H1 (cell line): ENCODE data around the gene CIROP. TPM values are rescaled to one million over a fixed set of nuclear protein-coding genes. Genes with fewer than 3 reads are reported as not detected.

Experiments
- CTCF ChIA-PET: fragments of 300-600 bp; sonication (Branson Sonifier 250); formaldehyde crosslinking; loops from one replicate; lab custom pipeline; 2021; ENCODE audit not compliant: partially characterized antibody; lab: Charles Lee
- POLR2A ChIA-PET: fragments of 300-600 bp; sonication (Branson Sonifier 250); formaldehyde crosslinking; loops from one replicate; lab custom pipeline; 2021; ENCODE audit warnings: inconsistent platforms; ENCODE audit not compliant: partially characterized antibody; lab: Charles Lee
- DNase-seq, 2 experiments: peaks; one replicate each; pipeline versions ENCODE4 v3.0.0 to v3.0.0-alpha.2; 2010 to 2022; ENCODE audit warnings: low spot score in 2 of 2, low read depth in 1 of 2, mixed read lengths in 1 of 2
- FAIRE-seq: peaks from 2 replicates; lab custom pipeline; 2011; peaks lifted over from hg19 to GRCh38; lab: Jason Lieb, UNC
- H2AFZ ChIP-seq: 2 replicates; pipeline ENCODE4 v1.8.1; 2012; ENCODE audit warnings: low read length, inconsistent platforms
- H2AK5ac ChIP-seq: 2 replicates; pipeline ENCODE4 v1.6.1; 2013; ENCODE audit warnings: low read depth, low read length
- H2BK120ac ChIP-seq: replicated peaks from 2 replicates; pipeline ENCODE3; 2013; ENCODE audit warnings: low read depth, low read length, inconsistent platforms
- H2BK12ac ChIP-seq: 2 replicates; pipeline ENCODE4 v1.6.1; 2013; ENCODE audit warnings: low read depth, low read length
- H2BK15ac ChIP-seq: 2 replicates; pipeline ENCODE4 v1.6.1; 2013; ENCODE audit warnings: low read length
- H2BK20ac ChIP-seq: 2 replicates; pipeline ENCODE4 v1.6.1; 2013; ENCODE audit warnings: low read length
- H2BK5ac ChIP-seq: 2 replicates; pipeline ENCODE4 v1.6.1; 2013; ENCODE audit warnings: low read depth, low read length
- H3K14ac ChIP-seq: 2 replicates; pipeline ENCODE4 v1.6.1; 2013; ENCODE audit warnings: inconsistent platforms; ENCODE audit not compliant: insufficient read length
- H3K18ac ChIP-seq: 2 replicates; pipeline ENCODE4 v1.6.1; 2013; ENCODE audit warnings: low read length; ENCODE audit errors: extremely low read depth
- H3K23ac ChIP-seq: 2 replicates; pipeline ENCODE4 v1.6.1; 2013; ENCODE audit warnings: inconsistent platforms; ENCODE audit not compliant: insufficient read length
- H3K23me2 ChIP-seq: 2 replicates; pipeline ENCODE4 v1.6.1; 2013; ENCODE audit warnings: low read depth, low read length
- H3K27ac ChIP-seq: 2 replicates; pipeline ENCODE4 v1.6.1; 2011; ENCODE audit warnings: low read depth, low read length, inconsistent platforms
- H3K27me3 ChIP-seq, 4 experiments: replicated peaks in 1 of 4; 1 replicate in 1 of 4; 2 replicates in 3 of 4; pipeline versions ENCODE4 v1.6.1 to v1.8.1; 2011 to 2013; ENCODE audit warnings: low read length in 3 of 4, mild to moderate bottlenecking in 3 of 4, inconsistent platforms in 2 of 4, mixed read lengths in 2 of 4, moderate library complexity in 1 of 4; ENCODE audit not compliant: control insufficient read depth in 3 of 4, insufficient read depth in 3 of 4; ENCODE audit errors: extremely low read depth in 1 of 4
- H3K36me3 ChIP-seq, 4 experiments: 2 replicates each; pipeline versions ENCODE4 v1.6.1 to v1.8.1; 2011 to 2013; ENCODE audit warnings: mild to moderate bottlenecking in 4 of 4, low read length in 3 of 4, moderate library complexity in 2 of 4, control low read depth in 1 of 4, inconsistent platforms in 1 of 4; ENCODE audit not compliant: insufficient read depth in 4 of 4, control insufficient read depth in 2 of 4
- H3K4ac ChIP-seq: replicated peaks from 2 replicates; pipeline ENCODE3; 2013; ENCODE audit warnings: low read length, low read depth, mixed read lengths, inconsistent platforms; ENCODE audit not compliant: insufficient read length
- H3K4me1 ChIP-seq, 4 experiments: replicated peaks in 1 of 4; 1 replicate in 1 of 4; 2 replicates in 3 of 4; pipeline versions ENCODE4 v1.6.1 to v1.8.1; 2011 to 2013; ENCODE audit warnings: low read length in 3 of 4, inconsistent platforms in 2 of 4, mixed read lengths in 1 of 4; ENCODE audit not compliant: insufficient read depth in 4 of 4, control insufficient read depth in 3 of 4
- H3K4me2 ChIP-seq, 2 experiments: 2 replicates each; pipeline versions ENCODE4 v1.6.1 to v1.8.1; 2011 to 2013; ENCODE audit warnings: low read depth in 2 of 2, low read length in 2 of 2, control low read depth in 1 of 2, inconsistent platforms in 1 of 2, mild to moderate bottlenecking in 1 of 2; ENCODE audit not compliant: insufficient read depth in 1 of 2
- H3K4me3 ChIP-seq, 4 experiments: fragments of 200-600, 300-600 bp in 1 of 4; sonication (generic), shearing (Covaris generic), sonication (Bioruptor Twin) in 1 of 4; 2 replicates each; pipeline versions ENCODE4 v1.5.1 to v1.8.1; 2011 to 2016; ENCODE audit warnings: low read length in 4 of 4, low read depth in 3 of 4, control low read depth in 2 of 4, inconsistent platforms in 2 of 4, mild to moderate bottlenecking in 2 of 4, mixed read lengths in 1 of 4, moderate library complexity in 1 of 4; ENCODE audit not compliant: insufficient read depth in 2 of 4; ENCODE audit errors: extremely low read depth in 1 of 4
- H3K56ac ChIP-seq: replicated peaks from 2 replicates; pipeline ENCODE3; 2013; ENCODE audit warnings: low read depth, mild to moderate bottlenecking, mixed read lengths, low read length, inconsistent platforms; ENCODE audit not compliant: insufficient read length
- H3K79me1 ChIP-seq: 2 replicates; pipeline ENCODE4 v1.6.1; 2013; ENCODE audit warnings: low read depth, low read length, control low read depth
- H3K79me2 ChIP-seq, 2 experiments: 2 replicates each; pipeline versions ENCODE4 v1.6.1 to v1.8.1; 2012 to 2013; ENCODE audit warnings: low read length in 2 of 2, mild to moderate bottlenecking in 2 of 2, inconsistent platforms in 1 of 2; ENCODE audit not compliant: insufficient read depth in 2 of 2, control insufficient read depth in 1 of 2
- H3K9ac ChIP-seq, 4 experiments: replicated peaks in 1 of 4; 1 replicate in 1 of 4; 2 replicates in 3 of 4; pipeline versions ENCODE4 v1.6.1 to v1.8.1; 2011 to 2013; ENCODE audit warnings: low read depth in 3 of 4, low read length in 3 of 4, control low read depth in 2 of 4, mild to moderate bottlenecking in 2 of 4, moderate library complexity in 2 of 4, inconsistent platforms in 1 of 4; ENCODE audit errors: extremely low read depth in 1 of 4
- H3K9me3 ChIP-seq, 2 experiments: 2 replicates each; pipeline versions ENCODE4 v1.6.1 to v1.8.1; 2012 to 2013; ENCODE audit warnings: mild to moderate bottlenecking in 2 of 2, moderate library complexity in 2 of 2, control low read depth in 1 of 2, inconsistent platforms in 1 of 2, low read depth in 1 of 2, low read length in 1 of 2, mixed read lengths in 1 of 2; ENCODE audit not compliant: insufficient read depth in 2 of 2
- H4K20me1 ChIP-seq, 2 experiments: replicated peaks in 1 of 2; 2 replicates each; pipeline versions ENCODE3 to v1.8.1; 2011 to 2013; ENCODE audit warnings: inconsistent platforms in 2 of 2, low read length in 2 of 2, mild to moderate bottlenecking in 1 of 2; ENCODE audit not compliant: insufficient read depth in 2 of 2, control insufficient read depth in 1 of 2
- H4K5ac ChIP-seq: 2 replicates; pipeline ENCODE4 v1.6.1; 2013; ENCODE audit warnings: low read length, low read depth, mixed read lengths, inconsistent platforms; ENCODE audit not compliant: insufficient read length
- H4K8ac ChIP-seq: 2 replicates; pipeline ENCODE4 v1.8.0; 2013; ENCODE audit warnings: mild to moderate bottlenecking, moderate library complexity, low read length, inconsistent platforms; ENCODE audit not compliant: insufficient read depth; ENCODE audit errors: extremely low read depth
- H4K91ac ChIP-seq: replicated peaks from 2 replicates; pipeline ENCODE3; 2013; ENCODE audit warnings: low read length, mixed read lengths, inconsistent platforms; ENCODE audit not compliant: insufficient read length
- BACH1 ChIP-seq: IDR thresholded peaks from 2 replicates; pipeline ENCODE4 v1.6.1; 2012; ENCODE audit warnings: low read length, improper control_type of control experiment
- CBX8 ChIP-seq: fragments of 300-800, 300-1000 bp; sonication (generic); IDR thresholded peaks from 2 replicates; pipeline ENCODE4 v1.7.1; 2016; ENCODE audit warnings: low read depth, low read length, borderline replicate concordance
- GABPA ChIP-seq: IDR thresholded peaks from 2 replicates; pipeline ENCODE4 v1.6.1; 2011; ENCODE audit warnings: mild to moderate bottlenecking, low read length, moderate library complexity, borderline replicate concordance; ENCODE audit not compliant: insufficient read depth
- GTF2F1 ChIP-seq: IDR thresholded peaks from 2 replicates; pipeline ENCODE4 v1.6.1; 2012; ENCODE audit warnings: low read depth, low read length, improper control_type of control experiment, borderline replicate concordance
- KDM5A ChIP-seq: fragments of 200-600 bp; IDR thresholded peaks from 2 replicates; pipeline ENCODE4 v1.7.1; 2012; ENCODE audit warnings: mild to moderate bottlenecking, low read length, inconsistent platforms, mixed read lengths
- MAX ChIP-seq: IDR thresholded peaks from 2 replicates; pipeline ENCODE4 v1.6.1; 2012; ENCODE audit warnings: inconsistent platforms
- NRF1 ChIP-seq: IDR thresholded peaks from 2 replicates; pipeline ENCODE4 v1.6.1; 2011; ENCODE audit warnings: mild to moderate bottlenecking, low read depth, low read length, improper control_type of control experiment
- POLR2A ChIP-seq, 2 experiments: IDR thresholded peaks; 1 replicate in 1 of 2; 2 replicates in 1 of 2; pipeline ENCODE4 v1.6.1; 2011; ENCODE audit warnings: low read depth in 2 of 2, low read length in 2 of 2, mild to moderate bottlenecking in 2 of 2; ENCODE audit errors: control extremely low read depth in 1 of 2
- RFX5 ChIP-seq: IDR thresholded peaks from 2 replicates; pipeline ENCODE4 v1.6.1; 2011; ENCODE audit warnings: low read depth, low read length, improper control_type of control experiment, borderline replicate concordance
- RXRA ChIP-seq: IDR thresholded peaks from 2 replicates; pipeline ENCODE4 v1.6.1; 2011; ENCODE audit warnings: low read depth, mild to moderate bottlenecking, low read length, moderate library complexity; ENCODE audit not compliant: insufficient read depth
- SP1 ChIP-seq: IDR thresholded peaks from 2 replicates; pipeline ENCODE4 v1.6.1; 2011; ENCODE audit warnings: low read depth, low read length
- SP2 ChIP-seq: IDR thresholded peaks from 2 replicates; pipeline ENCODE4 v1.6.1; 2012; ENCODE audit warnings: mild to moderate bottlenecking, low read length, inconsistent platforms
- SP4 ChIP-seq: IDR thresholded peaks from 2 replicates; pipeline ENCODE4 v1.6.1; 2012; ENCODE audit warnings: low read length, inconsistent platforms
- WGBS, 2 experiments: shearing (Covaris generic) in 1 of 2; methylation state at CpG; one replicate each; pipeline versions ENCODE4 v1.1.6 to v1.1.7; 2013 to 2015; ENCODE audit warnings: low lambda C conversion rate in 2 of 2, mixed read lengths in 2 of 2, inconsistent platforms in 1 of 2, low coverage in 1 of 2, missing lambda C conversion rate in 1 of 2; ENCODE audit not compliant: insufficient replicate concordance in 2 of 2, insufficient coverage in 1 of 2, insufficient read length in 1 of 2; ENCODE audit errors: extremely low coverage in 1 of 2, missing lambda C conversion rate in 1 of 2; 5-methylcytosine and 5-hydroxymethylcytosine counted together
- polyA plus RNA-seq, 7 experiments: library from polyadenylated mRNA; depleted of rRNA in 3 of 7; stranded (reverse) in 5 of 7; unstranded in 2 of 7; fragments of >200 nt in 5 of 7; fragments of 200-250 nt in 2 of 7; gene quantifications; 1 replicate in 5 of 7; 2 replicates in 1 of 7; 4 replicates in 1 of 7; pipeline versions ENCODE4 v1.2.1 to v1.2.3, GENCODE V29; 2011 to 2013; ENCODE audit warnings: missing spikeins in 2 of 7, mixed read lengths in 2 of 7
- total RNA-seq: library from RNA; stranded (reverse); fragmentation: NEBNext Ultra II Directional; extraction: Animal tissue kit (Norgen Biotek cat#: 25700); gene quantifications from 2 replicates; pipeline ENCODE4 v1.2.1, GENCODE V29; 2021

Gene CIROP
- total and polyA plus RNA-seq, 2 of the 8 experiments (the other 6 are each of a cell fraction or from before 2014, with no cell fraction given), result 0.06 TPM; not detected in 1

GRCh38 chr14:23120541-23121251, 15.9 kb upstream of the CIROP start:
- no peak overlapping the region for H2AFZ ChIP-seq
- ChIA-PET CTCF (interaction anchor here (0.6 to 11.8 kb wide), 64 partner anchors 8 to 316 kb away, joined by 3 to 290 read pairs (median 6); partner anchors contain the start of genes ACIN1, BCL2L2, C14orf119 and HOMEZ), POLR2A (interaction anchor here (0.6 to 2.1 kb wide), 11 partner anchors 8 to 1467 kb away, joined by 3 to 13 read pairs (median 4); partner anchors contain the start of genes ACIN1, C14orf119, OR4E2 and SLC7A8)
- H3K18ac ChIP-seq, result no peak overlapping the region
- H3K27me3 ChIP-seq, result no peaks in the 10 kb centered on the region
- no peak overlapping the region for H3K56ac ChIP-seq
- no peak overlapping the region for H2BK5ac ChIP-seq
- no peaks in the 10 kb centered on the region for H3K79me2 ChIP-seq
- DNase-seq, result peak; percentile 70 to 89
- H3K14ac ChIP-seq, result no peak overlapping the region
- H3K36me3 ChIP-seq, result no peaks in the 10 kb centered on the region
- 21% methylated on average over 9 of the region's 9 CpGs; no CpG with 5 or more reads in 1 of the 2 experiments for WGBS, 2 experiments
- no peaks in the 10 kb centered on the region for H3K23me2 ChIP-seq
- H4K20me1 ChIP-seq, result no peaks in the 10 kb centered on the region
- H3K79me1 ChIP-seq, result no peaks in the 10 kb centered on the region
- 0 out of 2 replicates have a peak overlapping the region, but pooled peaks have one; percentile 23 for H2BK15ac ChIP-seq
- H4K8ac ChIP-seq, result no peak overlapping the region
- peaks cover 0 to 11% (median 3%) of the 10 kb centered on the region in 4 experiments; a peak in 5 of 7 replicates for H3K4me1 ChIP-seq
- H3K4ac ChIP-seq, result no peak overlapping the region
- H3K9me3 ChIP-seq, result no peaks in the 10 kb centered on the region; a peak in 1 of 4 replicates
- H3K27ac ChIP-seq, result no peak overlapping the region
- no peak overlapping the region for H4K5ac ChIP-seq
- H3K9ac ChIP-seq, result no peak overlapping the region
- no peak overlapping the region for H2BK120ac ChIP-seq
- peak overlapping the region; percentile 26 for H4K91ac ChIP-seq
- H2AK5ac ChIP-seq, result no peak overlapping the region
- H3K4me2 ChIP-seq, result no peak overlapping the region
- H2BK20ac ChIP-seq, result no peak overlapping the region
- no peak for FAIRE-seq
- H3K23ac ChIP-seq, result no peak overlapping the region
- H2BK12ac ChIP-seq, result no peak overlapping the region
- no peak overlapping the region for H3K4me3 ChIP-seq
- TF ChIP-seq RFX5 (peak; percentile 13; the same call in 1 of the 2 replicates), CBX8 (no peak), SP1 (0 out of 2 replicates have a peak, but pooled peaks have one; percentile 23), GTF2F1 (0 out of 2 replicates have a peak, but pooled peaks have one; percentile 68), KDM5A (no peak), NRF1 (no peak), BACH1 (no peak), GABPA (no peak), POLR2A (IDR thresholded peaks at IDR 0.05; ENCODE audit: control extremely low read depth in 1 of 2, low read depth in 2 of 2, low read length in 2 of 2) (no peak), RXRA (0 out of 2 replicates have a peak, but pooled peaks have one; percentile 42), SP4 (no peak), MAX (0 out of 2 replicates have a peak, but pooled peaks have one; percentile 13), SP2 (no peak)
